AG09309 (cell line): Measurements from ENCODE around the gene PARP15.
A peak's percentile ranks its signal among the peaks of the same experiment; 100 is the strongest.

Experiments used
- DNase-seq: peaks from one replicate; pipeline ENCODE4 v3.0.0-alpha.2; 2010; ENCODE audit warnings: low read depth
- H3K4me3 ChIP-seq: 2 replicates; pipeline ENCODE4 v1.5.1; 2011; ENCODE audit warnings: mild to moderate bottlenecking, low read depth, low read length, moderate library complexity; ENCODE audit not compliant: control insufficient read depth
- CTCF ChIP-seq: IDR thresholded peaks from 2 replicates; pipeline ENCODE4 v1.5.1; 2011; ENCODE audit warnings: mild to moderate bottlenecking, low read depth, low read length, inconsistent platforms; ENCODE audit not compliant: insufficient read depth, control insufficient read depth; ENCODE audit errors: missing control alignments

PARP15 gene

GRCh38 chr3:122603056-122603455 is 25.6 kb downstream of the PARP15 start:
- TF ChIP-seq CTCF: no peak
- no peak overlapping the region for H3K4me3 ChIP-seq
- no peak for DNase-seq

DNA sequence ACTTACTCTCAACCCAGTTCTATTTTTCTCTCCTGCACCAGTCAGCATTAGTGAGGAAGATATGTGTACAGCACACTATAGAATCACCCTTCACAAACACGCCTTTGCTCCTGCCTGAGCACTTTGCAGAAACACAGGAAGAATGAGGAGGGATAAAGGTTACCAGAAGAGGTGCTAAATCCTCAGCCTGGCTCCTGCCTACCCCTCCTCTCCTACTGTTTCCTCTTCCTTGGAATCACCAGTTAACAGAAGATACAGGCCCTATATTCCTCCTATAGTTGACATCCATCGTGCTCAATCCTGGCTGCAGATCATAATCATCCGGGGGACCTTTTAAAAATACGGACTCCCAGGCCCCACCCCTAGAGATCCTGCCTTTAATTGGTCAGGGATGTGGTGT is 28.9 kb downstream of the PARP15 start:
- no peak for TF ChIP-seq CTCF
- no peak for DNase-seq
- H3K4me3 ChIP-seq: no peak overlapping the region

- no peak for TF ChIP-seq CTCF
- H3K4me3 ChIP-seq: no peak overlapping the region
- no peak for DNase-seq
Observed at GRCh38 chr3:122608916-122609315, 31.5 kb downstream of the PARP15 start.

GRCh38 chr3:122609798-122610559 is 32.5 kb downstream of the PARP15 start:
- no peak overlapping the region for H3K4me3 ChIP-seq
- DNase-seq: peak; percentile 45
- no peak for TF ChIP-seq CTCF

- H3K4me3 ChIP-seq: no peak overlapping the region
- no peak for TF ChIP-seq CTCF
- DNase-seq: no peak
Observed at GRCh38 chr3:122612696-122613095, 35.2 kb downstream of the PARP15 start.

DNA sequence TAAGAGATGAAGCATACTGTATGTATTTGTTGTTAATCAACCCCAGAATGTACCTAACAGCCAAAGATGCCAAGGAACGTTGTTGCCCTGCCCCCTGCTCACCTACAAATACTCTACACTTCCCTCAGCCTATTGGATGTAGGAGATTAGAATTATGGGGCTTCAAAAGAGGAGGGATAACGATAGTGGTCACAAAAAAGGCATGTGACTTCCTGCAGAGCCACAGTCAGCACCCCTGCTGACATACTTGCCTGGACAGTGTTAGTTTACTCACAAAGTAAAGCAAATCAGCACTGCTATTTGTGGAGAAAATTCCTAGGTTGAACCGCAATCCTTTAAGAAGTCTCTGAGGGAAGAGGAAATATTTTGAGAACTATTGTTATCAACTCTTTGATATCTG is 37.9 kb downstream of the PARP15 start:
- TF ChIP-seq CTCF: no peak
- H3K4me3 ChIP-seq: no peak overlapping the region
- no peak for DNase-seq
